ENCODE data around the gene TP53INP2. TPM values are rescaled to one million over a fixed set of nuclear protein-coding genes. Genes with fewer than 3 reads are reported as not detected.

Gene TP53INP2
- total and polyA plus RNA-seq, 2 of the 13 experiments (the other 11 are each of a cell fraction or from before 2014, with no cell fraction given) = 5.2 to 18.8 TPM

GRCh38 chr20:34675561-34675960 lies 28.6 kb upstream of the TP53INP2 start:
- POLR2A ChIA-PET = interaction anchor here (1.9 to 2.6 kb wide), 3 partner anchors 27 to 52 kb away, joined by 5 to 43 read pairs (median 10); partner anchors contain the start of gene TP53INP2
- BruUV-seq (replicated peaks) = no TSS peak
- DNase-seq (ENCODE audit: low spot score) (no peak), ATAC-seq (no peak), FAIRE-seq (no peak)
- 0 out of 2 replicates have a peak, but pooled peaks have one; percentile 9 for TF ChIP-seq MTF2 (CRISPR knock-in tag; IDR thresholded peaks at IDR 0.05; ENCODE audit: borderline replicate concordance)
- TF ChIP-seq CTCF (CRISPR knock-in tag; IDR thresholded peaks at IDR 0.05) = no peak
- CTCF ChIA-PET (ENCODE audit: low intra/inter-chr PET ratio, low total read pairs) = no interaction called here
- no peaks in the 10 kb centered on the region for H3K9me3 ChIP-seq (ENCODE audit: low read length)
- no peak overlapping the region for H2AFZ ChIP-seq (ENCODE audit: low read length)
- H3K9ac ChIP-seq (ENCODE audit: insufficient read depth, low read depth, low read length) = peak overlapping the region; percentile 81
- H3K27ac ChIP-seq (ENCODE audit: extremely low read length, insufficient read depth, low read length) = no peak overlapping the region
- 58% methylated on average over 3 of the region's 3 CpGs for WGBS (ENCODE audit: low lambda C conversion rate)
- H4K20me1 ChIP-seq (ENCODE audit: insufficient read depth, low read length) = peaks cover 3% of the 10 kb centered on the region; the same call in 1 of the 2 replicates
- peaks cover 0 to 4% of the 10 kb centered on the region in 2 experiments; a peak in 1 of 5 replicates for H3K27me3 ChIP-seq (ENCODE audit: control insufficient read depth in 1 of 2, insufficient read depth in 2 of 2, low read length in 2 of 2)
- peaks cover 25% of the 10 kb centered on the region for H3K79me2 ChIP-seq (ENCODE audit: insufficient read depth, low read length)
- peaks cover 29% of the 10 kb centered on the region for H3K4me1 ChIP-seq (ENCODE audit: insufficient read depth, low read length)
- H3K36me3 ChIP-seq (replicated peaks in 1 of 2; ENCODE audit: control insufficient read depth in 1 of 2, insufficient read depth in 2 of 2, low read length in 2 of 2) = no peaks in the 10 kb centered on the region
- H3K4me2 ChIP-seq (ENCODE audit: low read depth, low read length) = peak overlapping the region; percentile 93
- intact Hi-C loops (cut with micrococcal nuclease; ENCODE audit: unreplicated experiment) = no loop called here
- in situ Hi-C loops (cut with HindIII; ENCODE audit: extremely low pct_ligation_motif_present, low pct_unique_long_range_greater_than_20kb) = loop anchor here (5.0 kb wide), 1 partner anchor 53 kb away; no protein-coding TSS in a partner anchor
- peak overlapping the region; percentile 87 to 96 (median 89); a peak in 4 of 6 replicates for H3K4me3 ChIP-seq (replicated peaks in 1 of 3; ENCODE audit: insufficient read depth in 1 of 3, low read depth in 2 of 3, low read length in 3 of 3)

- no peak for DNase-seq (ENCODE audit: low spot score)
- ATAC-seq = no peak
- CTCF ChIA-PET (ENCODE audit: low intra/inter-chr PET ratio, low total read pairs) = interaction anchor here (1.3 kb wide), 1 partner anchor 55 kb away, joined by 5 read pairs; no protein-coding TSS in a partner anchor
- TF ChIP-seq MTA3 (CRISPR knock-in tag; IDR thresholded peaks at IDR 0.05) = no peak
- TF ChIP-seq NFRKB (IDR thresholded peaks at IDR 0.05) = no peak
- no peak for TF ChIP-seq ZNF367 (CRISPR knock-in tag; IDR thresholded peaks at IDR 0.05; ENCODE audit: borderline replicate concordance)
- no peak for TF ChIP-seq SYNCRIP (IDR thresholded peaks at IDR 0.05; ENCODE audit: insufficient read depth, low read depth, low read length)
- TF ChIP-seq EP300 (IDR thresholded peaks at IDR 0.05; ENCODE audit: low read depth in 2 of 2, low read length in 2 of 2) = no peak
- no peak for TF ChIP-seq EP300 (CRISPR knock-in tag; IDR thresholded peaks at IDR 0.05; ENCODE audit: borderline replicate concordance)
- TF ChIP-seq PREB (CRISPR knock-in tag; IDR thresholded peaks at IDR 0.05) = no peak
- TF ChIP-seq NPAS2 (CRISPR knock-in tag; IDR thresholded peaks at IDR 0.05; ENCODE audit: borderline replicate concordance) = no peak
- TF ChIP-seq TARDBP (CRISPR knock-in tag; IDR thresholded peaks at IDR 0.05) = no peak
- no peak for TF ChIP-seq KLF16 (CRISPR knock-in tag; IDR thresholded peaks at IDR 0.05)
- TF ChIP-seq JDP2 (CRISPR knock-in tag; IDR thresholded peaks at IDR 0.05; ENCODE audit: borderline replicate concordance) = no peak
- TF ChIP-seq SIX1 (CRISPR knock-in tag; IDR thresholded peaks at IDR 0.05; ENCODE audit: borderline replicate concordance) = no peak
Measured at GRCh38 chr20:34675993-34676641, 28.0 kb upstream of the TP53INP2 start.

More at GRCh38 chr20:34675993-34676641, 28.0 kb upstream of the TP53INP2 start:
- WGBS (ENCODE audit: low lambda C conversion rate) = 2% methylated on average over 14 of the region's 14 CpGs
- no peaks in the 10 kb centered on the region for H3K9me3 ChIP-seq (ENCODE audit: low read length)
- H3K4me2 ChIP-seq (ENCODE audit: low read depth, low read length) = peak overlapping the region; percentile 93
- POLR2A ChIA-PET = interaction anchor here (1.2 to 2.6 kb wide), 9 partner anchors 23 to 375 kb away, joined by 3 to 43 read pairs (median 6); partner anchors contain the start of genes DYNLRB1 and TP53INP2
- intact Hi-C loops (cut with micrococcal nuclease; ENCODE audit: unreplicated experiment) (loop anchor here (1.0 kb wide), 1 partner anchor 28 kb away; the partner anchor contains the start of gene TP53INP2), in situ Hi-C loops (cut with HindIII; ENCODE audit: extremely low pct_ligation_motif_present, low pct_unique_long_range_greater_than_20kb) (loop anchor here (5.0 kb wide), 1 partner anchor 54 kb away; no protein-coding TSS in a partner anchor)
- BruUV-seq (replicated peaks) = TSS peak; percentile 82
- H3K9ac ChIP-seq (ENCODE audit: insufficient read depth, low read depth, low read length) = peak overlapping the region; percentile 81
- H3K27me3 ChIP-seq (ENCODE audit: control insufficient read depth in 1 of 2, insufficient read depth in 2 of 2, low read length in 2 of 2) = peaks cover 0 to 4% of the 10 kb centered on the region in 2 experiments; a peak in 1 of 5 replicates
- H3K4me1 ChIP-seq (ENCODE audit: insufficient read depth, low read length) = peaks cover 29% of the 10 kb centered on the region
- no peak overlapping the region for H2AFZ ChIP-seq (ENCODE audit: low read length)
- H3K27ac ChIP-seq (ENCODE audit: extremely low read length, insufficient read depth, low read length) = peak overlapping the region; percentile 86
- peaks cover 3% of the 10 kb centered on the region; the same call in 1 of the 2 replicates for H4K20me1 ChIP-seq (ENCODE audit: insufficient read depth, low read length)
- H3K79me2 ChIP-seq (ENCODE audit: insufficient read depth, low read length) = peaks cover 25% of the 10 kb centered on the region
- H3K4me3 ChIP-seq (replicated peaks in 1 of 3; ENCODE audit: insufficient read depth in 1 of 3, low read depth in 2 of 3, low read length in 3 of 3) = peak overlapping the region; percentile 87 to 96 (median 89)
- FAIRE-seq = no peak
- H3K36me3 ChIP-seq (replicated peaks in 1 of 2; ENCODE audit: control insufficient read depth in 1 of 2, insufficient read depth in 2 of 2, low read length in 2 of 2) = no peaks in the 10 kb centered on the region
